ENCODE measurements around the gene BTBD18. TPM values are rescaled to one million over a fixed set of nuclear protein-coding genes. Genes with fewer than 3 reads are reported as not detected.

Gene BTBD18
- total and polyA plus RNA-seq, 10 of the 15 experiments (the other 5 are each of a cell fraction or from before 2014, with no cell fraction given): 0.05 to 0.58 (median 0.19) TPM; not detected in 6

- no peak for TF ChIP-seq STAT3 (IDR thresholded peaks at IDR 0.05; ENCODE audit: low read depth, low read length)
Observed at GRCh38 chr11:57788703-57789088, 37.1 kb upstream of the BTBD18 start (continued).

DNA sequence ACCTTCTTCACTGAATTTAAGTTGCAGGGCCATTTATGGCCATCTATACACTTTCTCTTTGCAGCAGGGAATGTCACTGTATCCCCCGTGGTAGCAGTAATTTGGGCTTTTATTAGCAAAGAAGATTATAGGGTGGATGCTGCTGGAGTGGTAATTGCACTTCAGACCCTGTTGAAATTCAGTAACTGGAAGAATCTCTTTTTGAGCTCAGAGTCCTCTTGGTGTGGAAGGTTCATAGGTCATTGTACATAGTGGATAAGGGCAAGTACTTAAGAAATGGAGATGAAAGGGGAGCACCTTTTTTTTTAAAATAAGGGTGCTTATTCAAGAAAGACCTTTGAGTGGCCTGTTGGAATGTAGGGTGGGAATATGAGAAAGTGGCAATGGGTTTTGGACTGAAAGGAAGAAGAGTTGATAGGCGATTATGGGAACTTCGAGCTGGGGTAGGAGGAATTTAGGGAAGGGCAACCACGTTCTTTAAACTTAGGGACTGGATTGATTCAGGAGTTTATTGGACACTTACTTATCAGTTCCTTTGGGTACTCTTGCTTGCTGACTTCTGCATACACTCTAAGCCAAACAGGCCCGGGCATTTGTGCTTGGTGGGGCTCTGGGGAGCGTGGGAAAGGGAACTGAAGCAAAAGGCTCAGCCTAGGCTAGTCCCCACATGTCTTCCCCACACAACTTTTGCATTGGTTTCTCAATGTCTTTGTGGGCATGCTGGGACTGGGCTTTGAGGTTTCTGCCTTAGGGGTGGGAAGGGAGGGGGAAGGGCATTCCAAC, 36.5 kb upstream of the BTBD18 start:
- peaks cover 82% of the 10 kb centered on the region for H3K79me2 ChIP-seq (ENCODE audit: control insufficient read depth, insufficient read depth, low read length)
- ChIA-PET RAD21 (ENCODE audit: unreplicated experiment) (interaction anchor here (0.8 to 6.2 kb wide), 7 partner anchors 10 to 143 kb away, joined by 3 to 73 read pairs (median 3); partner anchors contain the start of gene CTNND1), SMC1A (ENCODE audit: uncharacterized antibody, unreplicated experiment) (interaction anchor here (0.6 to 13.0 kb wide), 8 partner anchors 9 to 46 kb away, joined by 3 to 197 read pairs (median 5); partner anchors contain the start of genes CTNND1 and SELENOH), POLR2A (interaction anchor here (0.8 to 2.6 kb wide), 6 partner anchors 8 to 27 kb away, joined by 3 to 12 read pairs (median 7); partner anchors contain the start of gene CTNND1), CTCF (interaction anchor here (1.1 to 6.3 kb wide), 5 partner anchors 9 to 37 kb away, joined by 4 to 62 read pairs (median 15); partner anchors contain the start of genes BTBD18 and CTNND1)
- H3K36me3 ChIP-seq (ENCODE audit: control insufficient read depth in 2 of 2, insufficient read depth in 2 of 2, low read length in 1 of 2): peaks cover 2 to 4% of the 10 kb centered on the region in 2 experiments; a peak in 2 of 4 replicates
- no peaks in the 10 kb centered on the region for H3K9me3 ChIP-seq (replicated peaks; ENCODE audit: control insufficient read depth, insufficient read depth, low read length)
- H3K4me2 ChIP-seq (ENCODE audit: control insufficient read depth, insufficient read depth): peak overlapping the region; percentile 77
- ATAC-seq (peak; percentile 55), DNase-seq (ENCODE audit: low read depth, low spot score) (peak; percentile 70), FAIRE-seq (no peak)
- no peaks in the 10 kb centered on the region for H4K20me1 ChIP-seq (ENCODE audit: control insufficient read depth, insufficient read depth)
- H3K27me3 ChIP-seq (replicated peaks in 1 of 2; ENCODE audit: control insufficient read depth in 2 of 2, insufficient read depth in 2 of 2, low read length in 1 of 2): no peaks in the 10 kb centered on the region
- intact Hi-C loops (cut with micrococcal nuclease; ENCODE audit: unreplicated experiment): loop anchor here (10.0 kb wide), 1 partner anchor 223 kb away; the partner anchor contains the start of gene UBE2L6
- peak overlapping the region; percentile 78 for H3K27ac ChIP-seq (ENCODE audit: control insufficient read depth, insufficient read depth)
- H3K4me3 ChIP-seq: no peak overlapping the region
- H3K9ac ChIP-seq (ENCODE audit: control insufficient read depth, insufficient read depth, low read length): peak overlapping the region; percentile 46
- in situ Hi-C loops (cut with MboI): no loop called here
- H2AFZ ChIP-seq (ENCODE audit: control insufficient read depth, low read depth, low read length): no peak overlapping the region
- H3K4me1 ChIP-seq (ENCODE audit: control insufficient read depth, insufficient read depth, low read length): peaks cover 55% of the 10 kb centered on the region
- BruUV-seq (replicated peaks): TSS peak; percentile 84
- WGBS (ENCODE audit: insufficient coverage, insufficient replicate concordance, low lambda C conversion rate, missing lambda C conversion rate): 70% methylated on average over 6 of the region's 6 CpGs
- TF ChIP-seq ATF7 (IDR thresholded peaks at IDR 0.05; ENCODE audit: low read depth) (no peak), RBBP5 (conservative IDR thresholded peaks at IDR 0.05) (no peak), POU2F2 (IDR thresholded peaks at IDR 0.05; ENCODE audit: borderline replicate concordance, low read depth, low read length) (peak; percentile 49; the same call in 1 of the 3 replicates), TAF1 (IDR thresholded peaks at IDR 0.05; ENCODE audit: borderline replicate concordance, low read depth, low read length) (no peak), MEF2B (IDR thresholded peaks at IDR 0.05; ENCODE audit: partially characterized antibody, poor library complexity, severe bottlenecking) (peak; percentile 76), FOS (IDR thresholded peaks at IDR 0.05; ENCODE audit: borderline replicate concordance, extremely low read depth, insufficient read length) (no peak), DPF2 (IDR thresholded peaks at IDR 0.05) (0 out of 2 replicates have a peak, but pooled peaks have one; percentile 16), SUZ12 (IDR thresholded peaks at IDR 0.05; ENCODE audit: unreplicated experiment) (no peak), BCL11A (IDR thresholded peaks at IDR 0.05; ENCODE audit: low read depth, low read length) (0 out of 2 replicates have a peak, but pooled peaks have one; percentile 25)
- TF ChIP-seq, protein P1, sequence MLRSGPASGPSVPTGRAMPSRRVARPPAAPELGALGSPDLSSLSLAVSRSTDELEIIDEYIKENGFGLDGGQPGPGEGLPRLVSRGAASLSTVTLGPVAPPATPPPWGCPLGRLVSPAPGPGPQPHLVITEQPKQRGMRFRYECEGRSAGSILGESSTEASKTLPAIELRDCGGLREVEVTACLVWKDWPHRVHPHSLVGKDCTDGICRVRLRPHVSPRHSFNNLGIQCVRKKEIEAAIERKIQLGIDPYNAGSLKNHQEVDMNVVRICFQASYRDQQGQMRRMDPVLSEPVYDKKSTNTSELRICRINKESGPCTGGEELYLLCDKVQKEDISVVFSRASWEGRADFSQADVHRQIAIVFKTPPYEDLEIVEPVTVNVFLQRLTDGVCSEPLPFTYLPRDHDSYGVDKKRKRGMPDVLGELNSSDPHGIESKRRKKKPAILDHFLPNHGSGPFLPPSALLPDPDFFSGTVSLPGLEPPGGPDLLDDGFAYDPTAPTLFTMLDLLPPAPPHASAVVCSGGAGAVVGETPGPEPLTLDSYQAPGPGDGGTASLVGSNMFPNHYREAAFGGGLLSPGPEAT (IDR thresholded peaks at IDR 0.05; ENCODE audit: low read depth): peak; percentile 41; the same call in 1 of the 2 replicates
- TF ChIP-seq, protein P2, sequence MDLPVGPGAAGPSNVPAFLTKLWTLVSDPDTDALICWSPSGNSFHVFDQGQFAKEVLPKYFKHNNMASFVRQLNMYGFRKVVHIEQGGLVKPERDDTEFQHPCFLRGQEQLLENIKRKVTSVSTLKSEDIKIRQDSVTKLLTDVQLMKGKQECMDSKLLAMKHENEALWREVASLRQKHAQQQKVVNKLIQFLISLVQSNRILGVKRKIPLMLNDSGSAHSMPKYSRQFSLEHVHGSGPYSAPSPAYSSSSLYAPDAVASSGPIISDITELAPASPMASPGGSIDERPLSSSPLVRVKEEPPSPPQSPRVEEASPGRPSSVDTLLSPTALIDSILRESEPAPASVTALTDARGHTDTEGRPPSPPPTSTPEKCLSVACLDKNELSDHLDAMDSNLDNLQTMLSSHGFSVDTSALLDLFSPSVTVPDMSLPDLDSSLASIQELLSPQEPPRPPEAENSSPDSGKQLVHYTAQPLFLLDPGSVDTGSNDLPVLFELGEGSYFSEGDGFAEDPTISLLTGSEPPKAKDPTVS (IDR thresholded peaks at IDR 0.05; ENCODE audit: low read depth, low read length): no peak
- TF ChIP-seq, protein P3, sequence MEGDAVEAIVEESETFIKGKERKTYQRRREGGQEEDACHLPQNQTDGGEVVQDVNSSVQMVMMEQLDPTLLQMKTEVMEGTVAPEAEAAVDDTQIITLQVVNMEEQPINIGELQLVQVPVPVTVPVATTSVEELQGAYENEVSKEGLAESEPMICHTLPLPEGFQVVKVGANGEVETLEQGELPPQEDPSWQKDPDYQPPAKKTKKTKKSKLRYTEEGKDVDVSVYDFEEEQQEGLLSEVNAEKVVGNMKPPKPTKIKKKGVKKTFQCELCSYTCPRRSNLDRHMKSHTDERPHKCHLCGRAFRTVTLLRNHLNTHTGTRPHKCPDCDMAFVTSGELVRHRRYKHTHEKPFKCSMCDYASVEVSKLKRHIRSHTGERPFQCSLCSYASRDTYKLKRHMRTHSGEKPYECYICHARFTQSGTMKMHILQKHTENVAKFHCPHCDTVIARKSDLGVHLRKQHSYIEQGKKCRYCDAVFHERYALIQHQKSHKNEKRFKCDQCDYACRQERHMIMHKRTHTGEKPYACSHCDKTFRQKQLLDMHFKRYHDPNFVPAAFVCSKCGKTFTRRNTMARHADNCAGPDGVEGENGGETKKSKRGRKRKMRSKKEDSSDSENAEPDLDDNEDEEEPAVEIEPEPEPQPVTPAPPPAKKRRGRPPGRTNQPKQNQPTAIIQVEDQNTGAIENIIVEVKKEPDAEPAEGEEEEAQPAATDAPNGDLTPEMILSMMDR (IDR thresholded peaks at IDR 0.05 in 2 of 3, conservative IDR thresholded peaks at IDR 0.05 in 1 of 3; ENCODE audit: control insufficient read depth in 2 of 3, extremely low read depth in 1 of 3, insufficient read depth in 1 of 3, low read depth in 3 of 3, low read length in 3 of 3): no peak
